C4-2B (cell line): ENCODE measurements around the gene RBM38.

ENCODE experiments used
- H3K27ac ChIP-seq: fragments of 450-650 bp; 2 replicates; pipeline ENCODE4 v1.5.1; 2017
- ZFX ChIP-seq: fragments of 450-650 bp; IDR thresholded peaks from 2 replicates; pipeline ENCODE4 v1.6.1; 2017
- TF ChIP-seq, protein P1 (sequence below): fragments of 450-650 bp; conservative IDR thresholded peaks from 2 replicates; pipeline ENCODE4 v1.5.1; 2017; ENCODE audit warnings: mild to moderate bottlenecking

RBM38 gene

DNA sequence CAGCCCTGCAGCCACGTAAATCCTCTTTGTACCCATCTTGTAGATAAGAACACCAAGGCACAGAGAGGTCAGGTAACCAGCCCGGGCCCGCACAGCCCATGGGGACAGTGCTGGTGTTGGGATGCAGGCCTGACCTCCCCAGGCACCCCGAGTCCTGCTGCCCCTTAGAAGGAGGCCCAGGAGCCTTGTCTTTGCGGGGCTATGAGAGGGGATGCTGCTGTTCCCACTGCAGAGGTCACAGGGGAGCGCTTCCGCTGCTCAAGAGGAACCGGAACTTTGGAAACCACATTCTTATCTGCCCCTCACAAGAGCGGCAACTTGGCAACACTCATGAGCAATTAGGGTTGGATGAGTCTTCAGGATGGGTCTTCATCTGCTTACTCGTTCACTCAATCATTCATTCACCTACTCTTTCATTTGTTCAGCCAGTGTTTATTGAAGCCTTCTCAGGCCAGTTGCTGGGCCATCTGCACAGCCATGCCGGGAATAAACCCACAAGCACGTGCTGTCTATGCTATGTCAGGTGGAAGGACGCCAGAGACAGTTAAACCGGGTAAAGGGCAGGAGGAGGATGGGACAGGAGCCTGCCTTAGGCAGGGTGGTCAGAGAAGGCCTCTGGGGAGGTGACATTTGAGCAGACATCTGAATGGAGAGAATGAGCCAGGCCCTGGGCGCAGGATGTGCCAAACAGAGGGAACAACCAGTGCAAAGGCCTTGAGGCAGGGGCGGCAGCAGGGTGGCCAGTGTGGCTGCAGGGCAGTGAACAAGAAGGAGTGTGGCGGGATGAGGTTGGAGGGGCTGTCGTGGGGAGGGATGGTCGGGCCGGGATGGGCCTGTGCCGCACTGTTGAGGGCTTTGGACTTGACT is 60.8 kb downstream of the RBM38 start:
- no peak overlapping the region for H3K27ac ChIP-seq
- TF ChIP-seq, protein P1, sequence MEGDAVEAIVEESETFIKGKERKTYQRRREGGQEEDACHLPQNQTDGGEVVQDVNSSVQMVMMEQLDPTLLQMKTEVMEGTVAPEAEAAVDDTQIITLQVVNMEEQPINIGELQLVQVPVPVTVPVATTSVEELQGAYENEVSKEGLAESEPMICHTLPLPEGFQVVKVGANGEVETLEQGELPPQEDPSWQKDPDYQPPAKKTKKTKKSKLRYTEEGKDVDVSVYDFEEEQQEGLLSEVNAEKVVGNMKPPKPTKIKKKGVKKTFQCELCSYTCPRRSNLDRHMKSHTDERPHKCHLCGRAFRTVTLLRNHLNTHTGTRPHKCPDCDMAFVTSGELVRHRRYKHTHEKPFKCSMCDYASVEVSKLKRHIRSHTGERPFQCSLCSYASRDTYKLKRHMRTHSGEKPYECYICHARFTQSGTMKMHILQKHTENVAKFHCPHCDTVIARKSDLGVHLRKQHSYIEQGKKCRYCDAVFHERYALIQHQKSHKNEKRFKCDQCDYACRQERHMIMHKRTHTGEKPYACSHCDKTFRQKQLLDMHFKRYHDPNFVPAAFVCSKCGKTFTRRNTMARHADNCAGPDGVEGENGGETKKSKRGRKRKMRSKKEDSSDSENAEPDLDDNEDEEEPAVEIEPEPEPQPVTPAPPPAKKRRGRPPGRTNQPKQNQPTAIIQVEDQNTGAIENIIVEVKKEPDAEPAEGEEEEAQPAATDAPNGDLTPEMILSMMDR: no peak
- no peak for TF ChIP-seq ZFX

DNA sequence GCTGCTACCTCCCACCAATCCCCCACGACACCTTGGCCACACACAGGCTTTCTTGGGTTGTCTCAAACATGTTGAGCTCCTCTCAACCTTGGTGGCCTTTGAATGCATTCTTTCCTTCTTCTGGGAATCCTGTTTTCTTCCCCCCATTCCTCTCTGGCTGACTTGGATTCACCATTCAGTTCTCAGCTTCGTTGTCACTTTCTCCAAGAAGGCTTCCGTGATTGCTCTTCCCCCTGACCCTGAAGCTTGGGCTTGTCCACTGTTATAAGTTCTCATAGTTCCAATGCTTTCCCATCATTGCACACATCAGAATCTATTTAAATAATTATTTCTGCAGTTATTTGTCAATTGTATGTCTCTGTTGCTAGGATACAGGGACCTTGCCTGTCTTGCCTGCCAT is 64.2 kb downstream of the RBM38 start:
- TF ChIP-seq, protein P1: no peak
- TF ChIP-seq ZFX: no peak
- no peak overlapping the region for H3K27ac ChIP-seq

DNA sequence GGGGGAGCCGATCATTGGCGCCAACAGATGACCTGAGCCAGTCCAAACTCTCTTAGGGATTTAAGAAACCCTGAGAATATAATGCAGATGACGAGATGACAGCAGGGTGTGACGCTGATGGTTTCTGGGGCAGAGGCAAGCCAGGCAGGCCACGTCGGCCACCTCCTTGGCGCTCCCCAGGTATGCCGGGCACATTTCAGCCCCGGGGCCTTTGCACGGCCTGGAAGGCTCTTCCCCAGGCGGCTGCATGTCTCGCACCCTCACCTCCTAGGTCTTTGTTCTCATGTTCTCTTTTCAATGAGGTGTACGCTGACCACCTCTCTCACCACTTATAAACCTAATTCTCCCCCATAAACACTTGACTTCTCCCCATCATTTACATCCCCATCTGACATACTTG is 64.9 kb downstream of the RBM38 start:
- no peak overlapping the region for H3K27ac ChIP-seq
- TF ChIP-seq ZFX: no peak
- TF ChIP-seq, protein P1: no peak

DNA sequence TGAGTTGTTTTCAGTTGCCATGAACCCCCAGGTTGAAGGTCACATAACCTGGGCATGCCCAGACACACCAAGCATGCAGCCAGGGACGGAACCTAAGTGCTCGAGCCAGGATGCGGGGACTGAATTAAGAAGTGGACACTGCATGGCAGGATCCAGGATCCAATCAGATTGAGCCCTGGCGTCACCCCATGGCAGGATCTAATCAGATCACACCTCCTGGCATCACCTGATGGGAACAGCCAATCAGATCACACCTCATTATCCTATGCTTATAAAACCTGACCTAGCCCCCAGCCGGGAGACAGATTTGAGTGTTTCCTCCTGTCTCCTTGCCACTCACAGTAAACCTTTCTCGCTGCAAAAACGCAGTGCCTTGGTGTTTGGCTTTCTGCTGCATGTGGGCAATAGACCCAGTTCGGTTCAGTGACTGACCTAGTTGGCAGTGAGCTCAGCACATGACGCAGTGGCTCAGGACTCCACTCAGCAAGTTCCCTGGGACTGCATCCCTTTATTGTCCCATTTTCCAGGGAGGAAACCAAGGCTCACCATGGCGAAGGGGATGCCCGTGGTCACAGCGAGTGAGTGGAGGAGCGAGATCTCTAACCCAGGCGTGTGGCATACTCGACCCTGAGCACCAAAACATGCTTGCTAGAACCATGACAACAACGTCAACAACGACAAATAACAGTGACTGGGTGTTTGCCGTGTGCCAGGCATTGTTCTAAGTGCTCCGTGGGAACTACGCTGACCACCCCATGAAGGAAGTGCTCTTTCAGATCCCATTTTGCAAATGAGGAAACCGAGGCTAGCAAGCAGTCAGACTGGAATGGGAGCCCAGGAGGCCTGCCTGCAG is 66.3 kb downstream of the RBM38 start:
- no peak for TF ChIP-seq ZFX
- TF ChIP-seq, protein P1: no peak
- H3K27ac ChIP-seq: no peak overlapping the region

DNA sequence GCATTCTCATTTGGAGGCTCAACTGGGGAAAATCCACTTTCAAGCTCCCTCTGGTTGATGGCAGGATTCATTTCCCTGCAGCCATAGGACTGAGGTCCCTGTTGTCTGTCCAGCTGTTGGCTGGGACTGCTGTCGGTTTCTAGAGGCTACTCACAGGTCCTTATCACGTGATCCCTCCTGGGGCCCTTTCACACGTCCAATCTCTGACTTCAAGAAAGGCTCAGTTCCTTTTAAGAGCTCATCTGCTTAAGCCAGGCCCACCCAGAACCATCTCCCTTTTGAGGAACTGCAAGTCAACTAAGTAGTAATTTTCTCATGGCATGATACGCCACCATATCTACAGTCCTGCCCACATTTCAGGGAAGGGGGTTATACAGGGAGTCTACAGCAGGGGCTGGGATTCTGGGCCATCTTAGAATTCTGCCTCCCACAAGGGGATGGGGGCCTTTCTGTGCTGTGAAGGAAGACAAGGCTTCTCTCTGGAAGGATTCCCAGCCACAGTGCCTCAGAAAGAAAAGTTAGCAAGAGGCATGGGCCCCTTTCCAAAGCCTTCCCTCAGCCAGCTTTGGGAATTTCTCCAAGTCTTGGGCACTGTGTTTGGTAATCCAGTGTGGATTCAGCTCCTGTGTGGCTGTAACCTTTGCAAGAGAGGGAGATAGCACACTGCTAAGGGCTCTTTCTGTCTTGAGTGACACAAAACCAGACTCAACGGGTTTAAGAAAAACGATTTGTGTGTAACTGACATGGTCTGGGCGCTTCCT is 67.4 kb downstream of the RBM38 start:
- no peak overlapping the region; the same call in 1 of the 2 replicates for H3K27ac ChIP-seq
- TF ChIP-seq, protein P1: no peak
- TF ChIP-seq ZFX: no peak
